Activated CD4-positive, alpha-beta T cell treated with anti-CD3 and anti-CD28 coated beads, Interleukin-2, amount 50 U/mL, for 16 hours (primary cell): ENCODE data around the gene HTR3B.
"Not testable (repeated sequence)": the region's sequence is repeated elsewhere in the genome, so short reads cannot be mapped to it uniquely, and the experiment has no call there.

Experiments used
- DNase-seq: peaks from one replicate; pipeline ENCODE4 v3.0.0-alpha.2; 2020

HTR3B gene, protein sequence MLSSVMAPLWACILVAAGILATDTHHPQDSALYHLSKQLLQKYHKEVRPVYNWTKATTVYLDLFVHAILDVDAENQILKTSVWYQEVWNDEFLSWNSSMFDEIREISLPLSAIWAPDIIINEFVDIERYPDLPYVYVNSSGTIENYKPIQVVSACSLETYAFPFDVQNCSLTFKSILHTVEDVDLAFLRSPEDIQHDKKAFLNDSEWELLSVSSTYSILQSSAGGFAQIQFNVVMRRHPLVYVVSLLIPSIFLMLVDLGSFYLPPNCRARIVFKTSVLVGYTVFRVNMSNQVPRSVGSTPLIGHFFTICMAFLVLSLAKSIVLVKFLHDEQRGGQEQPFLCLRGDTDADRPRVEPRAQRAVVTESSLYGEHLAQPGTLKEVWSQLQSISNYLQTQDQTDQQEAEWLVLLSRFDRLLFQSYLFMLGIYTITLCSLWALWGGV

DNA sequence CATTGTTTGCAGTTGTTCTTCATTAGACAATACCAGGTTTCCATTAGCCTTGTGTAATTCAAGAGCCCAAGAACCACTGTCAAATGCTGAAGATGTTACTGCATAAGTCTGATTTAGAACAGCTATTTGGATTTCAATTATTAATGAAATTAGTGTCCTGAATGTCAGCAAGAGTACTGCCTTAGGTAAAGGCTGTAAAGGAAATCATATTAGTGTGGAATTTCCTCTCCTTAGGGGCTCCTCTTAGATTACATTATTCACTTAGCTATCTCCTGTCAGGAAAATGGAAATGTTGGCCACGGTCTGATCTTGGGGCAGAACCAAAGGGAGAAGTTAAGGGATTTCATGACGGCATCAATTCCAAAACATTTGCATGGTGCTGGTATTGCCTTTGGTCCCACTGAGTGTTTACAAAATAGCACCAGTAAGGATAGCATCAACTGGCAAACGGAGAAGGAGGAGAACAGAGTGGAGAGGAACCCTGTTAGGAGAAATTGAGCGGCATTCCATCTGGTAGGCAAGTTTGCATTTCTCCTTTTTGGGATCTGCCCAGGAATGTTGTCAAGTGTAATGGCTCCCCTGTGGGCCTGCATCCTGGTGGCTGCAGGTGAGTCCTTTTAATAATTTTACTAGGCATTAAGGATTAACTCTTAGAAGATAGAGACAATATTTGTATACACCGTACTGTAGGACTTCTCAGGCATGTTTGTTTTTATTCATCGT is at the start of gene HTR3B:
HTR3B (plus strand) TSS at position 418 of the 723 bp plus-strand sequence; CDS start at position 556, 138 bp downstream.
- DNase-seq, result no peak

DNA sequence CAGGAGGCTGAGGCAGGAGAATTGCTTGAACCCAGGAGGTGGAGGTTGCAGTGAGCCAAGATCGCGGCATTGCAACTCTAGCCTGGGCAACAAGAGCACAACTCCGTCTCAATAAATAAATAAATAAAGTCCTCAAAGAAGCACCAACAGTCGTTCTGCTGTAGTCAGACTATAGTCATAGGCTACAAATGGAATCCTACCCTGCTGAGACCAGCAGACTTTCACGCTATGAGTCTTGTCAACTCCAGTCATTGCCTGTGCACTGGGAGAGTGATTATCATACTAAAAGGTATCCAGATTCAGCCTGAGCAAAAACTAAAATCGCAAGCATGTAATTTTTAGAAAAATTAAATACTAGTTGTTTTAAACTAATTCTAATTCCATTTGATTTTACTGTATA is 48.8 kb upstream of the HTR3B start:
- no peak for DNase-seq

DNA sequence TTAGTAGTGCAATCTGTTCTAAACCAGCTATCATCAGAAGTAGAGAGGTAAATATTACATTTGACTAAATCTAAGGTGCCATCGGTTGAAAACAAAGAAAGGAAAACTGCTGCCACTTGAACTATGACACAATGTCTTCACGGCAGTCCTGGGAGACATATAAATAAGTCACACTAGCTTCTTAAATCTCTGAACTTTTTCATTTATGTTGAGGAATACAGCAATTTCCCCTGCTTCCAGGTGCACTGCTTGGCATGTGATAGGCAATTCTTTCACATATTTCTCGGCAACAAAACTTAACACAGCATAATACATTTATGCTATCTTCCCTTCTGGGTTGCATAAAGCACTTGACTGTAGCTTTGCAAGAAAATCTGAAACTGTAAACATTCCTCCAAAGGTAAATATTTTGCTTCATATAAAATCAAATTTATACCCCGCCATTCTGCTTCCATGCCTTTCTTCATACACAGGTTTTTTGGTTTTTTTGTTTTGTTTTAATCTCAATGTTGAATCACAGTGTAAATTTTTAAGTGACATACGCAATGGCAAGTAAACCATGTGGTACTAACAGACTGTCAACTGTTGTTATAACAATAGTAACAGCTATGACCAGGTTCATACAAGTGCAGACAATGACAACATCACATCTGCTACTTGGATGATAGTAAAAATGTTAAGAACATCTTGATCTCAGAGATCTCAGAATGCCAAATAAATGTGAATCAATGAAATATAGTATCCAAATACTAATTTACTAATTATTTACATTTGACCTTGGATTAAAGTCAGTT is 47.4 kb upstream of the HTR3B start:
- DNase-seq, result no peak

DNA sequence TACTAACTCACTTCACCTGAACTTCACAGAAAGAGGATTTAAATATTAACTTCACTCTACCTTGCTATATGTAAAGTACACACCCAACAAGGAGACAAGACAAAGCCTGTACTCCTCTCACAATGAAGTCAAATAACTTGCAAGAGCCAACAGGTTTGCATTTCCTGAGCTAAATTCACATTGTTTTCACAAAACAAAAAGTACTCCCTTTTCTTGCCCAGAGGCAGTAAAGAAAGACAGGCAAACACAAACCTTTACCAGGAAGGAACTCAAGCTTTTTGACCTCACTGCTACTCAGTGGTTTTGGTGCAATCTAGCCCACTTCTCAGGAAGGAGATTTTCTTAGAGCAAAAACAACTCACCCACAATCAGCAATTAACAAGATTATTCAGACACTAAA is 44.9 kb upstream of the HTR3B start:
- DNase-seq, result no peak

DNA sequence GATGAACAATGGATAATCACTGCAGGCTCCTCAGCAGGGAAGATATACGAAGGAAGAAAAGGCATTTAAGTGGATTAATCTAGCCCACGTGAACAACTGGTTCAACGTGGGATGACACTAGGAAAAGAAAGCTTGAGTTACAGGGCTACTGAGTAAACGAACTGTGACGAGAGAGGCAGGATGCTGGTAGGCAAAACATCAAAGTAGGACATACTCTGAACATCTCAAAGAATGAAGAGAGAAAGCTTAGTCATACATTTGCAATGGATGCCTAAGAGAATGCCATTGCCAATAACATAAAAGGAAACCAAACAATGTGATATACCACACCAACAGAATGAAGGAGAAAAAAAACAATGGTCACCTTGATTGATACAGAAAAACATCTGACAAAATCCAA is 42.2 kb upstream of the HTR3B start:
- DNase-seq, result peak; percentile 6

DNA sequence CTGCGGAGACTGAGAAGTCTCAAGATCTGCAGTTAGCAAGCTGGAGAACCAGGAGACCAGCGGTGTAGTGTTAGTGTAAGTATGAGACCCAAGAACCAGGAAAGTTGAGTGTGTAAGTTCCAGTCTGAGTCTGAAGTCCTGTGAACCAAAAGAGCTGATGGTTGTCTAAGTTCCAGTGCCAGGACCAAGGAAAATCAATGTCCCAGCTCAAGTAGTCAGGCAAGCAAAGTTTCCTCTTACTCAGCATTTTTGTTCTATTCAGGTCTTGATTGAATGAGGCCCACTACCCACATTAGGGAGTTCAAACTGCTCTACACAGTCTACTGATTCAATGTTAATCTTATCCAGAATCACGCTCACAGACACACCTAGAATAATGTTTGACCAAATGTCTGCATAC is 40.2 kb upstream of the HTR3B start:
- no peak for DNase-seq

GRCh38 chr11:113865873-113866272 is 38.7 kb upstream of the HTR3B start:
- DNase-seq, result no peak

GRCh38 chr11:113867843-113868503 is 36.6 kb upstream of the HTR3B start:
- no peak for DNase-seq

DNA sequence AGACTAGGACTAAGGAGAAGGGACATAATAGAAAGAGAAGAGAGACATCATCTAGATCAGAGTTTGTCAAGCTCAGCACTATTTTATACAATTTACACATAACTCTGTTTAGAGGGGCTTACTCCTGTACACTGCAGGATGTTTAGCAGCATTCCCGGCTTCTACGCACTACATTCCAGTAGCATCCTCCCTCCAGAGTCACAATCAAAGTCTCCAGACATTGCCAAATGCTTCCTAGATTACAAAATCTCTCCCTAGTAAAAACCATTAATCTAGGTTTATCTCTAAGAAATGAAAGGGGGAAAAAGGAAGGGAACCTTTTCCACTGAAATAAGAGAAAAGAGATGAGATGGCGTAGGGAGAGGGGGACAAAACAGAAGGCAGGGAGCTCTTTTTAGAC is 33.3 kb upstream of the HTR3B start:
- no peak for DNase-seq

DNA sequence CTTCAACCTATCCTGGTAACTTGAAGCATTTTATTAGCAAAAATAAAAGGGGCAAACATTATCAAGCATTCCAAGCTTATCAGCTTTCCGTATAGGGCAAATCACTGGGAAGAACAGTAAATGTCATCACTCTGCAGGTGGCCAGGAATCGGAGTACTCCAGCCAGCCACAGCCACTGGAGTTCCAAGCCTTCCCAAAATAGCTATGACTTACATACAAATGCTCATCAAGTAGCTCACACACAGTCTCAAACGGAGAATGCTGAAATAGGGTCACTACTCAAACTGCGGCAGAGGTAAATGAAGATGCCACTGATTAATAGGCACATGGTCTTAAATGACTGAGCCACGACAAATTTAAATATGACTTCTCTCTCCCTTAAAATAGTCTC is 31.4 kb upstream of the HTR3B start:
- DNase-seq, result no peak

DNA sequence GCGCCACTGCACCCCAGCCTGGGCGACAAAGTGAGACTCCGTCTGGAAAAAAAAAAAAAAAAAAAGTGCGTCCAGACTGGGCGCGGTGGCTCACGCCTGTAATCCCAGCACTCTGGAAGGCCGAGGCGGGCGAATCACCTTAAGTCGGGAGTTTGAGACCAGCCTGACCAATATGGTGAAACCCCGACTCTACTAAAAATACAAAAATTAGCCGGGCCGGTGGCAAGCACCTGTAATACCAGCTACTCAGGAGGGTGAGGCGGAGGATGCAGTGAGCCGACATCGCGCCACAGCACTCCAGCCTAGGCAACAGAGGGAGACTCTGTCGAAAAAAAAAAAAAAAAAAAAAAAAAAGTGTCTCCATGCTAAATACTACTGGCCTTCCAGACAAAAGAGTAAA is 30.5 kb upstream of the HTR3B start:
- no peak for DNase-seq

DNA sequence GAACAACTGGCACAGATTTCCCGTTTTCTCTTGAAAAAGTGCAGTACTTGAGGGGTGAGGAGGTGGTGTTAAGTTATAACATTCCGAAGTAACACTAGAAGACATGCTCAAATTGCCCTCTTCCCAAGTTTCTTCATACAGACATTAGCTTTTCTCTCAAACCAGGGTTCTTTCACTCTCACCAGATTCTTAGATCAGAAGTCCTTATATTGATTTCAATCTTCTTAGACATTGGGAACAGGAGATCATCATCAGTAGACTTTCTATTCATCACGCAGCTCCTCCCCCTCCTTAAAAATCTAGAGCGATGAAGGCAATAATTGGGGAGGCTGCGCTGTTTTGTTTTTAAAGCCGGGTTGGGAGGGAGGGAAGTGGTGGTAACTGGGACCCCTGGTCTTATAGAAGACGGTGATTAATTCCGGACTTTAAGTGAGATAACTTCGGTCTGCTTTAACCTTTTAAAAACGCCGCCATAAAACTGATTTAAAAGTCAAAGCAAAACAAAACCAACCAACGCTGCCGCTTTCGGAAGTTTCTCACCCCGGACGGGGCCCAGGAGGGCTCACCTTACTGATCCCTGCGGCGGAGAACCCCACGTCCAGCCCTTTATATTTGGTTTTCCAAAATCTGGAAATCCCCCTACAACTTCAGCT is 29.9 kb upstream of the HTR3B start:
- peak; percentile 24 for DNase-seq

DNA sequence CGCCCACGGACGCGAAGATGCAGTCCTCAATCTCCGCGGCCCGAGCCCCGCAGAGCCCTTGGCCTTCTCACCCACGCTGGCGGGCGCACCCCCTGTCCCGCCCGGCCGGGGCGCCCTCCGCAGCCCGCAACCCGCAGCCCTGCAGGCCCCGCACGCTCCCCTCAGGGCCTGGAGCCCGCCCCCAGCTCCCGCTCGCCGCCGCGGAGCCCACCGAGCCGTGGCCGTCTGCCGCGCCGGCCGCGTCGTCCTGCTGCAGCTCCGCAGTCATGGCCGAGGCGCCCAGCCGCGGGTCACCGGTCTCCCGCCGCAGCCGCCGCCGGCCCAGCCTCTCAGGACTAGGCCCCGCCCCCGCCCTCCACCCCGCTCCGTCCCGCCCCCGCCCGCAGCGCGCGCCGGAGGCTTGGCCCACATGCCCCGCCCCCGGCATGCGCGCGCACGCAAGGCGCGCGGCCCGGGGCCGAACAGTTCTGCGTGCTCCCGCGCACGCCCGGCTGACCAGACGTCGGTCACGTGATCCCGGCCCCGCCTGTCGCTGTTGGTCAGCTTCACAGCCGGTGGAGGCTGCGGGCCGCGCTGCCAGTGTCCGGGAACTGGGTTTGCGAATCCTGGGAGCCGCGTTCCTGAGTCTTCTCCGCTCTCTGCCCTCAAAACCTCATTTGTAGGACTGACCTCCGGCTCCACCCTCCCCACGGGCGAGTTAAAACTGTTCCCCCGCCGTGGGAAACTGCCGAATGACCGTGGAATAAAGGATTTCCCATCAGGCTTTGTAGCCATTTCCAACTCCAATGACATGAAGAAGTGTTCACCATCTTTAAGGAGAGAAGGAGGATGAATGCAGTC is 29.1 kb upstream of the HTR3B start, which contains the start of gene USP28:
USP28 (minus strand) TSS at position 339 of the 840 bp plus-strand sequence; CDS start at position 268, 71 bp downstream.
- peak; percentile 91 for DNase-seq

- DNase-seq, result no peak
These were observed 28.4 kb upstream of the HTR3B start for GRCh38 chr11:113876074-113876797.

- DNase-seq, result no peak
These were observed 27.6 kb upstream of the HTR3B start for GRCh38 chr11:113876798-113877669.

DNA sequence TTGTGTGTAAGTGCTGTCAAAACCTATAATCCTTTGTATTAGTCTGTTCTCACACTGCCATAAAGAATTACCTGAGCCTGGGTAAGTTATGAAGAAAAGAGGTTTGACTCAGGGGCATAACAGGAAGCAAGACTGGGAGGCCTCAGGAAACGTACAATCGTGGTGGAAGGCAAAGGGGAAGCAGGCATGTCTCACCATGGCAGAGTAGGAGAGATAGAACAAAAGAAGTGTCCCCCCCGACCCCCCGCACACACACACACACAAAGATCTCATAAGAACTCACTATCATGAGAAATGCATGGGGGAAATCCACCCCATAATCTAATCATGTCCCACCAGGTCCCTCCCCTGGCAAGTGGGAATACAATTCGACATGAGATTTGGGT is 26.9 kb upstream of the HTR3B start:
- DNase-seq, result no peak

GRCh38 chr11:113879446-113879845 is 25.1 kb upstream of the HTR3B start:
- not testable (repeated sequence) for DNase-seq

DNA sequence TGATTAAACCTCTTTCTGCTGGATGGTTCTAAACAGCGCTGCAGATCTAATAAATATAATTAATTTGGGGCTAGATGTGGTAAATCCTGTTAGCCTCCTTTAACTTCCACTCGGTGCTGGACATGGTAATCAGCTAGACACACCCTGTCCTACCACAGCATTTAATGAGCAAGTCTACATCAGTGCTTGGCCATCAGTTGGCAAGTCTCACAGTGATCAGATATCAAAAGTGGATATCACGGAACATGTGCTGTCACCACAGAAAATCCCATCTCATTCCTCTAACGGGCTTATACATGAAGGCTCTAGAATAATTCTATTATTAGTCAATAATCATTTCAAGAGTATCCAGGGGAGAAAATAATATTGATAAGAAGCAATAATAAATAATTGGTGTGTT is 23.6 kb upstream of the HTR3B start:
- no peak for DNase-seq

GRCh38 chr11:113881856-113882255 is 22.7 kb upstream of the HTR3B start:
- DNase-seq, result no peak
